Measurements from ENCODE around the gene RASA4. TPM values are rescaled to one million over a fixed set of nuclear protein-coding genes. Genes with fewer than 3 reads are reported as not detected.
A peak's percentile ranks its signal among the peaks of the same experiment; 100 is the strongest.
"Not testable (repeated sequence)": the region's sequence is repeated elsewhere in the genome, so short reads cannot be mapped to it uniquely, and the experiment has no call there.

Gene RASA4
- total RNA-seq, 8 experiments from 2014 or later, result 1.7 to 19.1 (median 8.6) TPM

DNA sequence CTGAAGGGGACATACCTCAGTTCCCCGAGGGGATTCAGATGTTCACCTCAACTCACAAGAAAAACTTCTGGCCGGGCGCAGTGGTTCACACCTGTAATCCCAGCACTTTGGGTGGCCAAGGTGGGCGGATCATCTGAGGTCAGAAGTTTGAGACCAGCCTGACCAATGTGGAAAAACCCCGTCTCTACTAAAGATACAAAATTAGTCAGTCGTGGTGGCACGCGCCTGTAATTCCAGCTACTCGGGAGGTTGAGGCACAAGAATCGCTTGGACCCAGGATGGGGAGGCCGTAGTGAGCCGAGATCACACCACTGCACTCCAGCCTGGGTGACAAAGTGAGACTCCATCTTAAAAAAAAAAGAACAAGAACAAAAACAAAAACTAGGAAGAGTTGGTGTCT is 71.3 kb downstream of the RASA4 start:
- H3K4me1 ChIP-seq (replicated peaks in 1 of 2); in situ Hi-C loops (cut with MboI; ENCODE audit: low pct_unique_long_range_greater_than_20kb in 2 of 9, low sequenced_read_pairs in 9 of 9, unreplicated experiment in 9 of 9); H3K4me3 ChIP-seq; ATAC-seq (replicated peaks in 6 of 8); H3K27ac ChIP-seq: not testable (repeated sequence)
- WGBS, 10 experiments, result no CpG with 5 or more reads among the region's 12 CpGs

DNA sequence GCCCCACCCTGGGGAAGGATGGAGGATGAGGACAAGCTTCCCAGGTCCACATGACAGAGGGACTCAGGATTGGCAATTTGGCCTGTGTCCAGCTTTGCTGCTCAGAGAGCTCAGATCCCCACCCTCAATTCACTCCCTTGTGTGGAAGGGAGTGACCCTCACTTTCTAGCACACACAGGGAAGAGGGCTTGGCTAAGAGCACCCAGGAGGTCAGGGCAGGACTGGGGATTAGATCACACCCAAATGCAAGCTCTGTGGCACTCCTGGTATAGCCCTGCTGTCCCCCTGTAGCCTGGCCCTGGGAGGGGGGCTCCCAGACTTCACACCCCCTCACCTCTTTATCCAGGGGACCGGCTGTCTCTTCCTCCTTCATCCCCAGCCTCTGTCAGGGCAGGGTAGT is 72.2 kb downstream of the RASA4 start:
- in situ Hi-C loops (cut with MboI; ENCODE audit: low pct_unique_long_range_greater_than_20kb in 2 of 9, low sequenced_read_pairs in 9 of 9, unreplicated experiment in 9 of 9); H3K27ac ChIP-seq; H3K4me1 ChIP-seq (replicated peaks in 1 of 2); H3K4me3 ChIP-seq: not testable (repeated sequence)
- peak in 4 of 8 experiments; percentile 10 to 69 (median 36) for ATAC-seq (replicated peaks in 6 of 8)
- WGBS, 10 experiments, result no CpG with 5 or more reads among the region's 1 CpG

DNA sequence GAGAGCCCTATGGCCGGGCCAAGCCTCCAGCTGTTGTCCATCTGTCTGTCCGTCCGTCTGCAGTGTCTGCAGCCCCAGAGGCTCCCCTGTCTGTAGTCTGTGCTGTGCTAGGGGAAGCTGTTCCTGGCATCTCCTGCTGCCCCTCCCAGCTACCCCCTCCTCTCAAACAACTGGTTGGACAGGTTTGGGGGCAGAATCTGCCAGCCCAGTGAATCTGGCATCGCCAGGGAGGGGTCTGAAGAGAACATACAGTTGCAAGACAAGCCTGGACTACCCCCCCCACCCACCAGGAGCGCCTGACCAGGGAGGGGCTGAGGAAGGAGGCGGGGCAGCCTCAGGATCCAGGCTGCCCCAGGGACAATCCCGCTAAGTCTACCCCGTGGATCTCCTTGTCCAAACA is 73.0 kb downstream of the RASA4 start, which contains the start of gene UPK3BL2:
TSS of gene UPK3BL2 (minus strand) at position 101 of the 400 bp plus-strand sequence. CDS start at position 41, 60 bp downstream.
- in situ Hi-C loops (cut with MboI; ENCODE audit: low pct_unique_long_range_greater_than_20kb in 2 of 9, low sequenced_read_pairs in 9 of 9, unreplicated experiment in 9 of 9); H3K27ac ChIP-seq; H3K4me1 ChIP-seq (replicated peaks in 1 of 2); H3K4me3 ChIP-seq: not testable (repeated sequence)
- ATAC-seq (replicated peaks in 6 of 8), result peak in 3 of 8 experiments; percentile 8 to 36 (median 32)
- no CpG with 5 or more reads among the region's 8 CpGs for WGBS, 10 experiments

DNA sequence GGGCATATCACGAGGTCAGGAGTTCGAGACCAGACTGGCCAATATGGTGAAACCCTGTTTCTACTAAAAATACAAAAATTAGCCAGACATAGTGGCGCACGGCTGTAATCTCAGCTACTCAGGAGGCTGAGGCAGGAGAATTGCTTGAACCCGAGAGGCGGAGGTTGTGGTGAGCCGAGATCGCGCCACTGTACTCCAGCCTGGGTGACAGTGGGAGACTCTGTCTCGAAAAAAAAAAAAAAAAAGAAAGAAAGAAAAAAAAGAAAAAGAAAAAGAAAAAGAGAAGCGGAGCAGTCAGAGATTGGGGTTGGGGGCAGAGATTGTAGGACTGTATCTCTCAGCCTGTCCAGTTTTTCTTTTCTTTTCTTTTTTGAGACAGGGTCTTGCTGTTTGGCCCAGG is 73.8 kb downstream of the RASA4 start:
- WGBS, 10 experiments, result no CpG with 5 or more reads among the region's 11 CpGs
- H3K27ac ChIP-seq; H3K4me3 ChIP-seq; H3K4me1 ChIP-seq (replicated peaks in 1 of 2); in situ Hi-C loops (cut with MboI; ENCODE audit: low pct_unique_long_range_greater_than_20kb in 2 of 9, low sequenced_read_pairs in 9 of 9, unreplicated experiment in 9 of 9); ATAC-seq (replicated peaks in 6 of 8): not testable (repeated sequence)

DNA sequence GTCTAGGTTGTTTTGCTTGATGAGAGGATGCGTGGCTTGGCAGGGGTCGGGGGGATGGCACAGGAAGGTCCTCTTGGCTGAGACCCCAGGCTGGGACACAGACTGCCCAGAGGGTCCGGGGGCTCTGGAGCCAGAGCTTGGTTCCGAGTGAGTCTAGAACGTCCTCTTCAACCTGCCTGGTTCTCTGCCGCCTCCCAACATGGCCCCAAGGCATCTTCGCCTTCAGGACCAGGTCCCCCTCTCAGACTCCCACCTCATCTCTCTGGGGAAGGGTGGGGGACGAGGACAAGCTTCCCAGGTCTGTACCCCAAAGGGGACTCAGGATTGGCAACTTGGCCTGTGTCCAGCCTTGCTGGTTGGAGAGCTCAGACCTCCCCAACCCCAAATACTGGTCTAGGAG is 74.5 kb downstream of the RASA4 start:
- H3K4me3 ChIP-seq; H3K27ac ChIP-seq; H3K4me1 ChIP-seq (replicated peaks in 1 of 2); in situ Hi-C loops (cut with MboI; ENCODE audit: low pct_unique_long_range_greater_than_20kb in 2 of 9, low sequenced_read_pairs in 9 of 9, unreplicated experiment in 9 of 9): not testable (repeated sequence)
- no CpG with 5 or more reads among the region's 8 CpGs for WGBS, 10 experiments
- ATAC-seq (replicated peaks in 6 of 8), result peak in 2 of 8 experiments; percentile 3 to 10

DNA sequence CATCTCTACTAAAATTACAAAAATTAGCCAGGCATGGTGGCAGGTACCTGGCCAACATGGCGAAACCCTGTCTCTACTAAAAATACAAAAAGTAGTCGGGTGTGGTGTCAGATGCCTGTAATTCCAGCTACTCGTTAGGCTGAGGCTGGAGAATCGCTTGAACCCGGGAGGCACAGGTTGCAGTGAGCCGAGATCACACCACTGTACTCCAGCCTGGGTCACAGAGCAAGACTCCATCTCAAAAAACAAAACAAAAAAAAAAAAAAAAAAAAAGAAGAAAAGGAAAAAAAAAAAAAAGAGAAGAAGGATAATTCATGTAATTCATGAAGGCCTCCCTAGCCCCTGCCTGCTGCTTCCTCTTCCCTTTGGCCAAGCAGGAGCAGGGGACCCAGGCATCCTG is 76.0 kb downstream of the RASA4 start:
- ATAC-seq (replicated peaks in 6 of 8); H3K27ac ChIP-seq; in situ Hi-C loops (cut with MboI; ENCODE audit: low pct_unique_long_range_greater_than_20kb in 2 of 9, low sequenced_read_pairs in 9 of 9, unreplicated experiment in 9 of 9); H3K4me3 ChIP-seq; H3K4me1 ChIP-seq (replicated peaks in 1 of 2): not testable (repeated sequence)
- WGBS, 10 experiments, result 88% methylated on average over 3 of the region's 6 CpGs; no CpG with 5 or more reads in 9 of the 10 experiments

DNA sequence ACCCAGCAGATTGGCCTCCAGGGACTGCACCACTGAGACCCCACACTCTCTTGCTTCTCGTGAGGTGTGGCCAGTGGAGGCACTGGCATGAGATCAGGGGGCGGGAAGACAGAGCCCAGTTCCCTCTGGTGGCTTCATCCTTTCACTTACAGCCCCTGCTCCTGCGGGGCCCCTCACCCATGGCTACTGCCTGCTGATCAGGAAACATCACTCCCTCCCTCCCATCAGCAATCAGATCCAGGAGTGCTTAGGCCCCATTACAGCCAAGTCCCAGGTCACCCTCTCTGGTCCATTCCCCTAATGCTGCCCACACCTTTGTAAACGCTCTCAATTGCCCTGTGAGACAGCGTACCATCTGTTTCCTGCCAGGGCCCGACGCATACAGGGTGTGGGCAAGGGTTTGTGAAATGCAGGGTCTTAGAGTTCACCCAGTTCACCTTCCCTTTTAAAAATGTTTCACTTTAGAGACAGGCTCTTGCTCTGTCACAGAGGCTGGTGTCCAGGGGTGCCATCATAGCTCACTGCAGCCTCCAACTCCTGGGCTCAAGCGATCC is 81.4 kb downstream of the RASA4 start:
- H3K4me1 ChIP-seq (replicated peaks in 1 of 2); H3K27ac ChIP-seq; in situ Hi-C loops (cut with MboI; ENCODE audit: low pct_unique_long_range_greater_than_20kb in 2 of 9, low sequenced_read_pairs in 9 of 9, unreplicated experiment in 9 of 9); H3K4me3 ChIP-seq: not testable (repeated sequence)
- peak in 1 of 8 experiments; percentile 7 for ATAC-seq (replicated peaks in 6 of 8)
- no CpG with 5 or more reads among the region's 8 CpGs for WGBS, 10 experiments

DNA sequence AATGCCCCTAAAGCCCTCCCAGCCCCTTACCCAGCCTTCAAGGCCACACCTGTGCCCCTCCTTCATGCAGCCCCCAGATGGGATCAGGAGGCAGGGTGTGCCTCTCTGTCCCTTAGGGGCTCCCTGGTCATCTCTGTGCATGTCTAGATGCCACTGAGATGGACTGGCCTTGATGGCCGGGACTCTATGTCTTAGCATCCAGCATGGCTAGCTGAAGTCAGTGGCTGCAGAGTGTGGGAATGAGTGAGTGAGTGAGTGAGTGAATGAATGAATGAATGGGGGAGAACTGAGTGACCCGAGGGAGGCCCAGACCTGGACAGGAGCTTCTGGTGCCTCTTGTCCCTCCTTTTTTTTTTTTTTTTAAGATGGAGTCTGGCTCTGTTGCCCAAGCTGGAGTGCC is 84.4 kb downstream of the RASA4 start:
- H3K27ac ChIP-seq; H3K4me3 ChIP-seq; in situ Hi-C loops (cut with MboI; ENCODE audit: low pct_unique_long_range_greater_than_20kb in 2 of 9, low sequenced_read_pairs in 9 of 9, unreplicated experiment in 9 of 9); H3K4me1 ChIP-seq (replicated peaks in 1 of 2): not testable (repeated sequence)
- ATAC-seq (replicated peaks in 6 of 8), result peak in 2 of 8 experiments; percentile 8 to 10
- WGBS, 10 experiments, result no CpG with 5 or more reads among the region's 2 CpGs

DNA sequence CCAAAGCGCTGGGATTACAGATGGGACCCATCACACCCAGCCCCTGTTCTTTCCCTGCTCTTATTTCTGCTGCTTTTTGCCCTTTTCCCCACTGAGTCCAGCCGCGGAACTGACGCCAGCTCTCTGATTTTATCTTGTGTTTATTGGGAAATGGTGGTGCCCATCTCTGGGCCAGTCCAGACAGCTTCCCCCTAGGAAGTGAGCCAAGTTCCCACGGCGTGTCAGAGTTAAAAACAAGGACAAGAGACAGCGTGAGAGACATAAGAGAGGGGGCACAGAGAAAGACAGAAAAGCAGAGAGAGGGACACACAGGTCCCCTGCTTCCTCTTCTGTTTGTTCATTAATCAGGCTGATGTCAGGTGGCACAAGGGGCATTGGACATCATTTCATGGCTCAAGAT is 85.0 kb downstream of the RASA4 start:
- ATAC-seq (replicated peaks in 6 of 8); in situ Hi-C loops (cut with MboI; ENCODE audit: low pct_unique_long_range_greater_than_20kb in 2 of 9, low sequenced_read_pairs in 9 of 9, unreplicated experiment in 9 of 9); H3K4me1 ChIP-seq (replicated peaks in 1 of 2); H3K27ac ChIP-seq; H3K4me3 ChIP-seq: not testable (repeated sequence)
- WGBS, 10 experiments, result no CpG with 5 or more reads among the region's 7 CpGs

DNA sequence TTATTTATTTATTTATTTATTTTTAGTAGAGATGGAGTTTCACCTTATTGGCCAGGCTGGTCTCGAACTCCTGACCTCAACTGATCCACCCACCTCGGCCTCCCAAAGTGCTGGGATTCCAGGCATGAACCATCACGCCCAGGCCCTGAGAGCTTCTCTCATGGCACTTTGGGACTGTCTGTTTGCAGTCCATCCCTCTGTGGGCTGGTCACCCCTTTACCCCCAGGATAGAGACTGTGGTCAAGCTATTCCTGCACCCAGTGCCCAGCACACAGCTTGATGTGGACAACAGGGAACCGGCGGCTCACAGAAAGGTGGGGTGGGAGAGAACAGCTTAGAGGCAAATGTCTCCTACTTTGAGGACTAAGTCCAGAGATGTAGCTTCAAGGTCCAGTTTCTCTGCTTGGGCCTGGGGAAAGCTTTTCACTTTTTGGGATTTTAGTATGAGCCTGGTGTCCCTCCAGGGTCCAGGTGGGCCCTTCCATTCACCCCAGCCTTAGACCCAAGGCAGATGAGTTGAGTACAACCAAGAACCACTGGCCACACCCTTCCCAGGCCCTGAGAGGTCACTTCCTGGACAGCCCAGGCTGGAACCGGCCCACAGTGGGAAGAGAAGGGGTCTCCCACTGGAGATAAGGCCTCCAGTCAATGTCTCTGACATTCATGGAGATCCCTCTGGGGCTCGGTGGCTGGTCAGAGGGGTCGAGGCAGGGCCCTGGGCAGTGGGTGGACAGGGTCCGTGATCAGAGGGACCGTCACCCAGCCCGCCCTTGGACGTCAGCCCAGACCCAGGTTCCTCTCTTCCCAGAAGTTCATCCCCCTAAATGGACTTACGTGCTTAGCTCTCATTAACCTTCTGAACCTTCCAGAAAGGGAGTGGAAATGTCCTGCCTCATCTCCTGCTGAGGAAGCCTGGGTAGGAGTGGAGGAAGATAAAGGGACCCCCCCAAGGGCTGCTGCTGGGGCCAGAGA is 88.4 kb downstream of the RASA4 start:
- H3K4me1 ChIP-seq (replicated peaks in 1 of 2); H3K27ac ChIP-seq; in situ Hi-C loops (cut with MboI; ENCODE audit: low pct_unique_long_range_greater_than_20kb in 2 of 9, low sequenced_read_pairs in 9 of 9, unreplicated experiment in 9 of 9); H3K4me3 ChIP-seq: not testable (repeated sequence)
- no CpG with 5 or more reads among the region's 13 CpGs for WGBS, 10 experiments
- peak in 2 of 8 experiments; percentile 5 to 6 for ATAC-seq (replicated peaks in 6 of 8)

DNA sequence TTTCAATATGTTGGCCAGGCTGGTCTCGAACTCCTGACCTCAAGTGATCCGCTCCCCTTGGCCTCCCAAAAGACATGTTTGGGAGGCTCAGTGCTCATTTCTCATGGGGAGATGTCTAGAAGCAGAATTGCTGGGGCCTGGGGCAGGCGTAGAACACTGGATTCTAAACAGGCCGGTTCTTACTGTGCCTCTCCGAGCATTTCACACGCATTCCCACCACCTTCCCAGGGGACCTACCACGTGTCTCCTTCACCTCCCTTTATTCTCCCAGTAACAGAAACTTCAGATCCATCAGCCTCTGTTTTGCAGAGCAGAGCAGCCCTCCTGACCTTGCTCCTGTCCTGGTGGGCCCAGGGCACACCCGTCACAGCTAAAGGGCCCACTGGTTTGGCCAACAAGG is 89.4 kb downstream of the RASA4 start:
- H3K4me1 ChIP-seq (replicated peaks in 1 of 2); H3K27ac ChIP-seq; ATAC-seq (replicated peaks in 6 of 8); H3K4me3 ChIP-seq; in situ Hi-C loops (cut with MboI; ENCODE audit: low pct_unique_long_range_greater_than_20kb in 2 of 9, low sequenced_read_pairs in 9 of 9, unreplicated experiment in 9 of 9): not testable (repeated sequence)
- WGBS, 10 experiments, result no CpG with 5 or more reads among the region's 8 CpGs

DNA sequence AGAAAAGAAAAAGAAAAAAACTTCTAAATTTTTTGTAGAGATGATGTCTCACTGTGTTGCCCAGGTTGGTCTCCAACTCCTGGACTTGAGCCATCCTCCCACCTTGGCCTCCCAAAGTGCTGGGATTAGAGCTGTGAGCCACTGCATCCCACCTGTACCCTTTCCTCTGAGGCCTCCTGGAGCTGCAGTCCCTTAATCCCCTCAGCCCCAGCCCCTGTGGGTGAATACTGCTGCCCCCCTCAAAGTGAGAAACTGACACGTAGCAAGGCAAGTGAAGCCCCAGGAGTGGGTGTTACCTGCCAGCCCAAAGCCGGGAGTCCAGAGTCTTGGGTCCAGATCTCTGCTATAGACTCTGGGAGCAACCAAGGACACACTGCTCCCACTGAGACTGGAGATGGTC is 91.8 kb downstream of the RASA4 start:
- peak in 3 of 8 experiments; percentile 4 to 14 (median 7) for ATAC-seq (replicated peaks in 6 of 8)
- H3K27ac ChIP-seq; H3K4me3 ChIP-seq; in situ Hi-C loops (cut with MboI; ENCODE audit: low pct_unique_long_range_greater_than_20kb in 2 of 9, low sequenced_read_pairs in 9 of 9, unreplicated experiment in 9 of 9); H3K4me1 ChIP-seq (replicated peaks in 1 of 2): not testable (repeated sequence)
- no CpG with 5 or more reads among the region's 2 CpGs for WGBS, 10 experiments

All from motor neuron (in vitro differentiated cells).